ENCODE data around the gene SMARCA4. TPM values are rescaled to one million over a fixed set of nuclear protein-coding genes. Genes with fewer than 3 reads are reported as not detected.
"Not testable (repeated sequence)": the region's sequence is repeated elsewhere in the genome, so short reads cannot be mapped to it uniquely, and the experiment has no call there.

SMARCA4 gene
- total RNA-seq, 4 donors from 2014 or later, result 78.4 to 115 (median 81.7) TPM

GRCh38 chr19:10987571-10988297, 26.9 kb downstream of the SMARCA4 start:
- H3K4me3 ChIP-seq (ENCODE audit: low read depth, poor library complexity, severe bottlenecking), result no peak overlapping the region
- TF ChIP-seq CTCF (IDR thresholded peaks at IDR 0.05), result no peak
- TF ChIP-seq POLR2A (IDR thresholded peaks at IDR 0.05), result no peak
- 94 to 95% methylated on average over 29 to 31 of the region's 32 CpGs for WGBS, 2 donors
- no peak for DNase-seq (ENCODE audit: low spot score in 2 of 2)
- intact Hi-C loops (cut with DNase I; ENCODE audit: low total_unique reads), result no loop called here

- 91% methylated on average over 2 of the region's 2 CpGs for WGBS, 2 donors
- no peak for TF ChIP-seq POLR2A (IDR thresholded peaks at IDR 0.05)
- no peak for TF ChIP-seq CTCF (IDR thresholded peaks at IDR 0.05)
- H3K4me3 ChIP-seq (ENCODE audit: low read depth, poor library complexity, severe bottlenecking), result no peak overlapping the region
- intact Hi-C loops (cut with DNase I; ENCODE audit: low total_unique reads), result no loop called here
- no peak for DNase-seq (ENCODE audit: low spot score in 2 of 2)
Observed at GRCh38 chr19:10988380-10988779, 27.6 kb downstream of the SMARCA4 start.

- no peak for TF ChIP-seq POLR2A (IDR thresholded peaks at IDR 0.05)
- no peak for TF ChIP-seq CTCF (IDR thresholded peaks at IDR 0.05)
- 82 to 89% methylated on average over 11 to 12 of the region's 12 CpGs for whole genome bisulfite sequencing, 2 donors
- no peak overlapping the region for H3K4me3 ChIP-seq (ENCODE audit: low read depth, poor library complexity, severe bottlenecking)
- no peak for DNase-seq (ENCODE audit: low spot score in 2 of 2)
- intact Hi-C loops (cut with DNase I; ENCODE audit: low total_unique reads), result no loop called here
Observed at GRCh38 chr19:10988921-10989320, 28.1 kb downstream of the SMARCA4 start.

GRCh38 chr19:10991076-10991475, 30.2 kb downstream of the SMARCA4 start:
- no peak overlapping the region for H3K4me3 ChIP-seq (ENCODE audit: low read depth, poor library complexity, severe bottlenecking)
- WGBS, 2 donors, result 95 to 96% methylated on average over 20 of the region's 20 CpGs
- intact Hi-C loops (cut with DNase I; ENCODE audit: low total_unique reads), result no loop called here
- no peak for DNase-seq (ENCODE audit: low spot score in 2 of 2)
- no peak for TF ChIP-seq POLR2A (IDR thresholded peaks at IDR 0.05)
- TF ChIP-seq CTCF (IDR thresholded peaks at IDR 0.05), result no peak

GRCh38 chr19:10991521-10992081, 30.8 kb downstream of the SMARCA4 start:
- TF ChIP-seq CTCF (IDR thresholded peaks at IDR 0.05) (no peak), POLR2A (IDR thresholded peaks at IDR 0.05) (no peak)
- intact Hi-C loops (cut with DNase I; ENCODE audit: low total_unique reads), result no loop called here
- DNase-seq (ENCODE audit: low spot score in 2 of 2), result no peak
- 94% methylated on average over 9 of the region's 9 CpGs for WGBS, 2 donors
- H3K4me3 ChIP-seq (ENCODE audit: low read depth, poor library complexity, severe bottlenecking), result no peak overlapping the region

- intact Hi-C loops (cut with DNase I; ENCODE audit: low total_unique reads); DNase-seq (ENCODE audit: low spot score in 2 of 2); H3K4me3 ChIP-seq (ENCODE audit: low read depth, poor library complexity, severe bottlenecking): not testable (repeated sequence)
- WGBS, 2 donors, result 82 to 92% methylated on average over 6 of the region's 6 CpGs
Observed at GRCh38 chr19:10992174-10992573, 31.3 kb downstream of the SMARCA4 start.

Measured in lower leg skin (tissue), 4 donors.